Ishikawa (cell line): ENCODE measurements around the gene RPP14.

ENCODE experiments used
- CEBPB ChIP-seq: IDR thresholded peaks from 2 replicates; pipeline ENCODE4 v1.6.1; 2012
- CREB1 ChIP-seq: IDR thresholded peaks from 2 replicates; pipeline ENCODE4 v1.6.1; 2012; ENCODE audit warnings: low read depth
- EGR1 ChIP-seq: IDR thresholded peaks from 2 replicates; pipeline ENCODE4 v1.6.1; 2012
- EP300 ChIP-seq: IDR thresholded peaks from 2 replicates; pipeline ENCODE4 v1.6.1; 2012; ENCODE audit warnings: borderline replicate concordance
- FOXM1 ChIP-seq: IDR thresholded peaks from 2 replicates; pipeline ENCODE4 v1.6.1; 2012; ENCODE audit warnings: low read depth, borderline replicate concordance
- MAX ChIP-seq: IDR thresholded peaks from 2 replicates; pipeline ENCODE4 v1.6.1; 2012
- NFIC ChIP-seq: IDR thresholded peaks from 2 replicates; pipeline ENCODE4 v1.6.1; 2012
- RAD21 ChIP-seq: IDR thresholded peaks from 2 replicates; pipeline ENCODE4 v1.6.1; 2012; ENCODE audit warnings: low read depth
- REST ChIP-seq: IDR thresholded peaks from 2 replicates; pipeline ENCODE4 v1.6.1; 2012; ENCODE audit warnings: low read depth, mild to moderate bottlenecking
- TAF1 ChIP-seq: IDR thresholded peaks from 2 replicates; pipeline ENCODE4 v1.6.1; 2012; ENCODE audit warnings: low read depth, mild to moderate bottlenecking
- TCF12 ChIP-seq: IDR thresholded peaks from 2 replicates; pipeline ENCODE4 v1.6.1; 2012; ENCODE audit warnings: low read depth
- TEAD4 ChIP-seq: IDR thresholded peaks from 2 replicates; pipeline ENCODE4 v1.6.1; 2012
- YY1 ChIP-seq: IDR thresholded peaks from 2 replicates; pipeline ENCODE4 v1.6.1; 2012; ENCODE audit warnings: low read depth
- ZBTB7A ChIP-seq: IDR thresholded peaks from 2 replicates; pipeline ENCODE4 v1.6.1; 2012; ENCODE audit warnings: low read depth
- TF ChIP-seq, protein P1 (sequence below): IDR thresholded peaks from 2 replicates; pipeline ENCODE4 v1.6.1; 2012

The RPP14 gene

GRCh38 chr3:58350627-58351013 is 44.6 kb downstream of the RPP14 start:
- TF ChIP-seq CEBPB, result no peak
- no peak for TF ChIP-seq EGR1
- TF ChIP-seq, protein P1, sequence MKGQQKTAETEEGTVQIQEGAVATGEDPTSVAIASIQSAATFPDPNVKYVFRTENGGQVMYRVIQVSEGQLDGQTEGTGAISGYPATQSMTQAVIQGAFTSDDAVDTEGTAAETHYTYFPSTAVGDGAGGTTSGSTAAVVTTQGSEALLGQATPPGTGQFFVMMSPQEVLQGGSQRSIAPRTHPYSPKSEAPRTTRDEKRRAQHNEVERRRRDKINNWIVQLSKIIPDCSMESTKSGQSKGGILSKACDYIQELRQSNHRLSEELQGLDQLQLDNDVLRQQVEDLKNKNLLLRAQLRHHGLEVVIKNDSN, result no peak
- TF ChIP-seq TAF1, result no peak
- TF ChIP-seq NFIC, result no peak
- TF ChIP-seq REST, result no peak
- TF ChIP-seq TCF12, result no peak
- TF ChIP-seq TEAD4, result no peak
- no peak for TF ChIP-seq FOXM1
- no peak for TF ChIP-seq CREB1
- no peak for TF ChIP-seq ZBTB7A
- TF ChIP-seq YY1, result no peak
- no peak for TF ChIP-seq RAD21

DNA sequence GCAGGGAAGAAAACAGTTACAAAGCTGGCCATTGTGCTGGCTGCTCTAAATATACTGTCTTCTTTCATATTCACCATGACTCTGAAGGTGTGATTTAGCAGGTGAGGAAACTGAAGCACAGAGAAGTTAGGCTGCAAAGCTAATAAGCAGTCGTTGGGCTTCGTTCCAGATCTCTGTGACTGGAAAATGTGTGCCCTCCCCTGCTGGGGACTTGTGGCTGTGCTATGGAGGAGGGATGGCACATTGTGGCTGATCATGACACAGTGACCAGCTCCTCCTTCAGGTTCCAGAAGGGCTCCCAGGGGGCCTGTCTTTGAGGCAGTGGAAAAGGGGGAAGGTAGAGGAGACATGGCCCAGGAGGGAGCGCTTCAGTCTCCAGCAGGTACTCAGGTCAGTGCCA is 45.9 kb downstream of the RPP14 start:
- TF ChIP-seq RAD21 (no peak), CREB1 (no peak), FOXM1 (no peak), TAF1 (no peak), TEAD4 (no peak), NFIC (no peak), ZBTB7A (no peak), YY1 (no peak), MAX (no peak), REST (no peak), CEBPB (no peak), EP300 (no peak)
- TF ChIP-seq, protein P1, result no peak

GRCh38 chr3:58352626-58353025 is 46.6 kb downstream of the RPP14 start:
- TF ChIP-seq EP300, result no peak
- TF ChIP-seq TCF12, result no peak
- TF ChIP-seq EGR1, result no peak
- TF ChIP-seq CEBPB, result no peak
- TF ChIP-seq CREB1, result no peak
- no peak for TF ChIP-seq MAX
- no peak for TF ChIP-seq REST
- TF ChIP-seq NFIC, result no peak
- no peak for TF ChIP-seq TAF1
- TF ChIP-seq, protein P1, result no peak
- no peak for TF ChIP-seq YY1

- TF ChIP-seq CEBPB (0 out of 2 replicates have a peak, but pooled peaks have one; percentile 6), YY1 (no peak)
Observed at GRCh38 chr3:58353722-58354553, 47.9 kb downstream of the RPP14 start.
